Sigmoid colon (tissue), 7 donors: Measurements from ENCODE around the gene LDLRAD3. TPM values are rescaled to one million over a fixed set of nuclear protein-coding genes. Genes with fewer than 3 reads are reported as not detected.

Source experiments
- DNase-seq: peaks from one replicate; pipeline ENCODE4 v3.0.0-alpha.2; 2019
- H3K27ac ChIP-seq, 4 donors: fragments of 200-600 bp; sonication (generic); one replicate each; pipeline ENCODE4 v1.5.1; 2016 to 2019; ENCODE audit warnings: mild to moderate bottlenecking in 1 of 4
- H3K27me3 ChIP-seq, 3 donors: fragments of 200-600 bp; sonication (generic); one replicate each; pipeline ENCODE4 v1.5.1; 2019; ENCODE audit warnings: mild to moderate bottlenecking in 1 of 3
- H3K36me3 ChIP-seq, 4 donors: fragments of 200-600 bp; sonication (generic); one replicate each; pipeline ENCODE4 v1.5.1; 2016 to 2019
- H3K4me1 ChIP-seq, 4 donors: fragments of 200-600 bp; sonication (generic); one replicate each; pipeline ENCODE4 v1.5.1; 2017 to 2019
- H3K4me3 ChIP-seq, 4 donors: fragments of 200-600 bp; sonication (generic); one replicate each; pipeline ENCODE4 v1.5.1; 2017 to 2019; ENCODE audit warnings: mild to moderate bottlenecking in 2 of 4, moderate library complexity in 1 of 4
- H3K9me3 ChIP-seq, 4 donors: fragments of 200-600 bp in 3 of 4; sonication (generic) in 3 of 4; one replicate each; pipeline versions ENCODE4 v1.5.1 to v1.6.1; 2013 to 2019
- EP300 ChIP-seq, 4 donors: sonication (generic); formaldehyde crosslinking; IDR thresholded peaks; one replicate each; pipeline ENCODE4 v1.6.1; 2017; ENCODE audit warnings: antibody characterized with exemption in 4 of 4
- POLR2A ChIP-seq, 2 donors: fragments of 450-650 bp; IDR thresholded peaks; one replicate each; pipeline ENCODE4 v1.6.1; 2016; ENCODE audit warnings: antibody characterized with exemption in 2 of 2, mild to moderate bottlenecking in 2 of 2, moderate library complexity in 2 of 2
- POLR2AphosphoS5 ChIP-seq, 4 donors: sonication (generic); formaldehyde crosslinking; IDR thresholded peaks; one replicate each; pipeline ENCODE4 v1.6.1; 2017; ENCODE audit warnings: antibody characterized with exemption in 4 of 4
- WGBS, 2 donors: extraction: QIAGEN DNeasy Blood & Tissue Kit; methylation state at CpG; one replicate each; pipeline ENCODE4 v1.1.7; 2013; 5-methylcytosine and 5-hydroxymethylcytosine counted together
- intact Hi-C: fragments of 100-400 bp; cut with DNase I; formaldehyde crosslinking; loops from one replicate; pipeline ENCODE4 v1.15.1; 2023
- polyA plus RNA-seq, 3 donors: library from polyadenylated mRNA; stranded (reverse); fragments of 200-250 nt; gene quantifications; one replicate each; pipeline ENCODE4 v1.2.3, GENCODE V29; 2013
- total RNA-seq, 4 donors: library from RNA; depleted of rRNA; stranded (reverse); fragments of >200 nt; gene quantifications; one replicate each; pipeline ENCODE4 v1.1.0, GENCODE V29; 2016
- TF ChIP-seq, protein P1 (sequence below), 4 experiments: fragments of 450-650 bp in 3 of 4; fragments of 200-600 bp in 1 of 4; IDR thresholded peaks; one replicate each; pipeline ENCODE4 v1.5.1; 2016 to 2019; ENCODE audit warnings: antibody characterized with exemption in 4 of 4, mild to moderate bottlenecking in 3 of 4, moderate library complexity in 2 of 4
- donor health status: healthy with polysubstance abuse.
- donor health status: Bipolar disorder and iron deficiency.
- donor health status: healthy.

Gene LDLRAD3
- total and polyA plus RNA-seq, 7 donors: 0.23 to 23.4 (median 10.2) TPM

DNA sequence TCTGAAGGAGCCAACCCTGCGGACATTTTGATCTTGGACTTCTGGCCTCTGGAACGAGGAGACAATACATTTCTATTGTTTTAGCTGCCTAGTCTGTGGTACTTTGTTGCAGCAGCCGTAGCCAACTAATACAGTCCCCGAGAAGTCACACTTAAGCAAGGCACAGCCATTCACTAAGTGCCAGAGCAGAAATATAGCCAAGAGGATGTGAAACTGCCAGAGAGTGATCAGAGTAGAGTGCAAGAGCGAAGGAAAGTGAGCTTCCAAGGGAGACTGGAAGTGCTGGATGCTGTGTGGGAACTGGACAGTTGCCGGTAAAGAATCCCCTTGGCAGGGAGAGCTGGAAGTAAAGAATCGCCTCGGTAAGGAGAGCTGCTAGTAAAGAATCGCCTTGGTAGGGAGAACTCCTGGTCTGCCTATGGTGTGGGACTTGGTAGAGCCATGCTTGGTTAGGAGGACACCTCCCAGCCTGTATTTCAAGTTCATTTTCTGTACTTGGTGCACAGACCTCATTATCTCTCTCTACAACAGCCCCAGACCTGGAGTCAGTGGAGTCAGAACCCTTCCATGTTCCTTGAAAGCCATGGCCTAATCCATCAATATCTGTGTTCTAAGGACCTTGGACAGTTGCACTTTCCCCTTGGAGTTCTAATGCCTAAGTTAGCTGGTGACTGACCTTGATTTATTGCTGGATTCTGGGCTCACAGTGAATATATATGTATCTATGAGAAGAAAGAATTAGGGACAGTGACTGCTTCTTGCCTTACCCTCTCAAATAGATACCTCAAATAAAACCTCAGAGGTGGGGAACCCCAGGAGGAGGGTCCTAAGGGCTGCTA, 162.1 kb downstream of the LDLRAD3 start:
- intact Hi-C loops: no loop called here

DNA sequence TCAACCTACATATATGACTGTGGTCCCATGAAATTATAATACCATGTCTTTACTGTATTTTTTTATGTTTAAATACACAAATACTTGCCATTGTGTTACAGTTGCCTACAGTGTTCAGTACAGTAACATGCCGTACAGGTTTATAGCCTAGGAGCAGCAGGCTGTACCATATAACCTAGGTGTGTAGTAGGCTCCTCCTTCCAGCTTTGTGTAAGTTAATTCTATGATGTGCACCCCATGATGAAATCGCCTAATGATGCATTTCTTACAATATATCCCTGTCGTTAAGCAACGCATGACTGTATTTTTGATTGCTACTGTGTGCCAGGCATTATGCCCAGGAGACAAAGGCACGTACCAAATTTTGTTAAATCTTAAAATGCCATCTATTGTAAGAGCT, 163.7 kb downstream of the LDLRAD3 start:
- H3K36me3 ChIP-seq: no peaks in the 10 kb centered on the region
- peaks cover 0 to 14% (median 7%) of the 10 kb centered on the region in 4 donors for H3K4me1 ChIP-seq
- H3K27me3 ChIP-seq: no peaks in the 10 kb centered on the region
- TF ChIP-seq, protein P1, sequence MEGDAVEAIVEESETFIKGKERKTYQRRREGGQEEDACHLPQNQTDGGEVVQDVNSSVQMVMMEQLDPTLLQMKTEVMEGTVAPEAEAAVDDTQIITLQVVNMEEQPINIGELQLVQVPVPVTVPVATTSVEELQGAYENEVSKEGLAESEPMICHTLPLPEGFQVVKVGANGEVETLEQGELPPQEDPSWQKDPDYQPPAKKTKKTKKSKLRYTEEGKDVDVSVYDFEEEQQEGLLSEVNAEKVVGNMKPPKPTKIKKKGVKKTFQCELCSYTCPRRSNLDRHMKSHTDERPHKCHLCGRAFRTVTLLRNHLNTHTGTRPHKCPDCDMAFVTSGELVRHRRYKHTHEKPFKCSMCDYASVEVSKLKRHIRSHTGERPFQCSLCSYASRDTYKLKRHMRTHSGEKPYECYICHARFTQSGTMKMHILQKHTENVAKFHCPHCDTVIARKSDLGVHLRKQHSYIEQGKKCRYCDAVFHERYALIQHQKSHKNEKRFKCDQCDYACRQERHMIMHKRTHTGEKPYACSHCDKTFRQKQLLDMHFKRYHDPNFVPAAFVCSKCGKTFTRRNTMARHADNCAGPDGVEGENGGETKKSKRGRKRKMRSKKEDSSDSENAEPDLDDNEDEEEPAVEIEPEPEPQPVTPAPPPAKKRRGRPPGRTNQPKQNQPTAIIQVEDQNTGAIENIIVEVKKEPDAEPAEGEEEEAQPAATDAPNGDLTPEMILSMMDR (IDR thresholded peaks at IDR 0.05): no peak
- TF ChIP-seq EP300 (IDR thresholded peaks at IDR 0.05) (no peak), POLR2AphosphoS5 (IDR thresholded peaks at IDR 0.05) (no peak), POLR2A (IDR thresholded peaks at IDR 0.05) (no peak)
- H3K9me3 ChIP-seq: no peaks in the 10 kb centered on the region
- H3K27ac ChIP-seq: no peak overlapping the region
- DNase-seq: no peak
- WGBS, 2 donors: 89 to 93% methylated on average over 5 of the region's 5 CpGs
- intact Hi-C loops: no loop called here
- no peak overlapping the region for H3K4me3 ChIP-seq

More for the DNA sequence above, 162.1 kb downstream of the LDLRAD3 start:
- 89 to 91% methylated on average over 9 of the region's 9 CpGs for WGBS, 2 donors
- Histone ChIP-seq H3K27ac (no peak overlapping the region), H3K4me3 (no peak overlapping the region), H3K4me1 (peaks cover 0 to 14% (median 7%) of the 10 kb centered on the region in 4 donors), H3K36me3 (peaks cover 0 to 2% (median 0%) of the 10 kb centered on the region in 4 donors), H3K27me3 (no peaks in the 10 kb centered on the region), H3K9me3 (no peaks in the 10 kb centered on the region)
- no peak for DNase-seq
- TF ChIP-seq, protein P1 (IDR thresholded peaks at IDR 0.05): no peak
- no peak for TF ChIP-seq POLR2A (IDR thresholded peaks at IDR 0.05)
- no peak for TF ChIP-seq POLR2AphosphoS5 (IDR thresholded peaks at IDR 0.05)
- TF ChIP-seq EP300 (IDR thresholded peaks at IDR 0.05): no peak

DNA sequence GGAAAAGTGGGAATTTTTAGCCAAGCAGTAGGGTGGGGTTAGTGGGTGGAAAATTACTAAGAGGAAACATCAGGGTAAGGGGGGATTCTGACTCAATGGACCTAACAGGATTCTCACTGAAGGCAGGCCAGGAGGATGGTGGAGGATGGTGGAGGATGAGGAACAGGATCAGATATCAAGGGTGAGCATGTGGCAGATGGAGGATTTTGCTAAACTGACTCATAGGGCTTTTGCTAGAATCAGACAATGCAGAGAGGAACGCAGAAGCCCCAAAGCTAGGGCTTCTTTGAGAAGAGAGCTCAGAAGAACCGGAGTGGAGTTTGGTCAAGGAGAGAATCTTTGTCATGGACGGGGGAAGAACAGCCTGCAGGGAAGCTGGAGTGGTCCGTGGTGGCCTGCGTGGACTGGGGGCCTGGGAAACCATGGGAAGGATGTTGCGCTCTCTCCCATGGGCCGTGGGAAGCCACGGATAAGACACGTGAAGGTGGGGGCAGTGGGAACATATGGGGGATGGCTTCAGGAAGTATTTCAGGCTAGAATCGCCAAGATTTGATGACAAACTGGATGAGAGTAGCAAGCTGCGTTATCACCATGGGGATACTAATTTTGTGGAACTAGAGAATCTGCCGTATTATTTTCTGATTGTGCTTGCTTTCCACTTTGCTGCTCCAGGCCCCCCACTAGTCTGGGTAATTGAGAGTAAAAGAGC, 165.2 kb downstream of the LDLRAD3 start:
- Histone ChIP-seq H3K4me1 (peaks cover 0 to 14% (median 7%) of the 10 kb centered on the region in 4 donors), H3K27me3 (no peaks in the 10 kb centered on the region), H3K27ac (no peak overlapping the region), H3K9me3 (peaks cover 0 to 4% (median 0%) of the 10 kb centered on the region in 4 donors), H3K36me3 (no peaks in the 10 kb centered on the region), H3K4me3 (no peak overlapping the region)
- intact Hi-C loops: no loop called here
- DNase-seq: no peak
- WGBS, 2 donors: 88 to 93% methylated on average over 12 of the region's 12 CpGs
- no peak for TF ChIP-seq POLR2AphosphoS5 (IDR thresholded peaks at IDR 0.05)
- no peak for TF ChIP-seq EP300 (IDR thresholded peaks at IDR 0.05)
- no peak for TF ChIP-seq POLR2A (IDR thresholded peaks at IDR 0.05)
- TF ChIP-seq, protein P1 (IDR thresholded peaks at IDR 0.05): no peak

DNA sequence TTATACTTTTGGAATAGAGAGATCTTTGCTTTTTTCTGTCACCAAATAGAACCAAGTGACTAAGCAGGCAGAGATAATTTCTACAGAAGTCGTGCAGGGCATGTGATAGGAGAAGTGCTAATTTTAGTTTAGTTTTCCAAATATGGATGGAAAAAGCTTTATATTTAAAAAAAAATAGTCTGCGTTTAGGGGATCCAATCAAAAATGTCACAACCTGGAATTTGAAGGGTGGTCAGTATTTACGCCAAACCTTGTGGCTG, 165.7 kb downstream of the LDLRAD3 start:
- TF ChIP-seq POLR2A (IDR thresholded peaks at IDR 0.05) (no peak), POLR2AphosphoS5 (IDR thresholded peaks at IDR 0.05) (no peak), EP300 (IDR thresholded peaks at IDR 0.05) (no peak)
- TF ChIP-seq, protein P1 (IDR thresholded peaks at IDR 0.05): no peak
- WGBS, 2 donors: 88 to 92% methylated on average over 3 of the region's 3 CpGs
- Histone ChIP-seq H3K4me1 (peaks cover 0 to 11% (median 5%) of the 10 kb centered on the region in 4 donors), H3K9me3 (peaks cover 0 to 4% (median 0%) of the 10 kb centered on the region in 4 donors), H3K27ac (no peak overlapping the region), H3K36me3 (no peaks in the 10 kb centered on the region), H3K4me3 (no peak overlapping the region), H3K27me3 (no peaks in the 10 kb centered on the region)
- DNase-seq: no peak
- intact Hi-C loops: no loop called here
